K562 (cell line): ENCODE data around the gene APOL4. TPM values are rescaled to one million over a fixed set of nuclear protein-coding genes. Genes with fewer than 3 reads are reported as not detected.
A peak's percentile ranks its signal among the peaks of the same experiment; 100 is the strongest.

Experiments used
- BRD9 ChIP-seq: fragments of 450-650 bp; IDR thresholded peaks from 2 replicates; pipeline ENCODE4 v1.6.1; 2018; ENCODE audit warnings: low read depth; ENCODE audit not compliant: partially characterized antibody
- DNMT1 ChIP-seq: fragments of 450-650 bp; IDR thresholded peaks from 2 replicates; pipeline ENCODE4 v1.6.1; 2016; ENCODE audit warnings: antibody characterized with exemption, mild to moderate bottlenecking
- ERF ChIP-seq: fragments of 450-650 bp; formaldehyde crosslinking; IDR thresholded peaks from 2 replicates; pipeline ENCODE4 v1.4.0; 2020; ENCODE audit warnings: mild to moderate bottlenecking, mixed read lengths
- GABPA ChIP-seq: fragments of 200-800 bp; sonication (Bioruptor generic); conservative IDR thresholded peaks from 2 replicates; pipeline ENCODE4 v1.6.1; 2016; ENCODE audit warnings: low read depth, missing genetic modification characterization, missing compliant biosample characterization
- HMG20B ChIP-seq: fragments of 250-450 bp; sonication (Bioruptor Pico); IDR thresholded peaks from 2 replicates; pipeline ENCODE4 v1.5.0; 2021; ENCODE audit warnings: mild to moderate bottlenecking
- KDM1A ChIP-seq, 2 experiments: fragments of 450-650 bp; IDR thresholded peaks; 2 replicates each; pipeline ENCODE4 v1.6.1; 2016; ENCODE audit warnings: mild to moderate bottlenecking in 2 of 2
- MAZ ChIP-seq, 2 experiments: fragments of 450-650 bp in 1 of 2; sonication (generic) in 1 of 2; formaldehyde crosslinking; IDR thresholded peaks in 1 of 2; conservative IDR thresholded peaks in 1 of 2; 2 replicates each; pipeline versions ENCODE4 v1.4.0 to v1.5.0; 2020; ENCODE audit warnings: mild to moderate bottlenecking in 1 of 2, missing genetic modification reagents in 1 of 2
- NCOR1 ChIP-seq: fragments of 450-650 bp; IDR thresholded peaks from 2 replicates; pipeline ENCODE4 v1.6.1; 2016; ENCODE audit warnings: mild to moderate bottlenecking, moderate library complexity
- TAF9B ChIP-seq: fragments of 450-650 bp; IDR thresholded peaks from 2 replicates; pipeline ENCODE4 v1.6.1; 2018; ENCODE audit warnings: mild to moderate bottlenecking; ENCODE audit not compliant: partially characterized antibody
- TCF15 ChIP-seq: fragments of 250-450 bp; sonication (Bioruptor Pico); IDR thresholded peaks from 2 replicates; pipeline ENCODE4 v1.8.0; 2022; ENCODE audit warnings: moderate library complexity, mild to moderate bottlenecking, inconsistent platforms
- ZNF766 ChIP-seq: fragments of 200-800 bp; sonication (Bioruptor generic); conservative IDR thresholded peaks from 2 replicates; pipeline ENCODE4 v1.6.1; 2016; ENCODE audit warnings: missing genetic modification characterization, missing compliant biosample characterization
- polyA plus RNA-seq, 8 experiments: library from polyadenylated mRNA; depleted of rRNA in 4 of 8; stranded (reverse) in 5 of 8; unstranded in 3 of 8; fragments of >200 nt; fragmentation: Nextera tagmentation in 2 of 8; fragmentation: Illumina TruSeq in 1 of 8; extraction: Ambion mirVana in 2 of 8; extraction: Trizol in 1 of 8; gene quantifications; 2 replicates each; pipeline versions ENCODE4 v1.2.1 to v1.2.3, GENCODE V29; 2011 to 2014; ENCODE audit warnings: inconsistent platforms in 1 of 8, missing spikeins in 1 of 8
- total RNA-seq, 7 experiments: library from RNA; depleted of rRNA in 6 of 7; stranded (reverse); fragments of >200 nt in 6 of 7; fragmentation: Illumina TruSeq in 2 of 7; extraction: Trizol in 2 of 7; gene quantifications; 2 replicates each; pipeline versions ENCODE4 v1.2.1 to v1.2.3, GENCODE V29; 2011 to 2021; ENCODE audit warnings: low replicate concordance in 1 of 7
- TF ChIP-seq, protein P1 (sequence below): fragments of 450-650 bp; IDR thresholded peaks from 2 replicates; pipeline ENCODE4 v1.6.1; 2016; ENCODE audit warnings: low read depth
- TF ChIP-seq, protein P2 (sequence below): sonication (generic); formaldehyde crosslinking; IDR thresholded peaks from 2 replicates; pipeline ENCODE4 v1.4.0; 2020; ENCODE audit warnings: mild to moderate bottlenecking, missing genetic modification reagents
- TF ChIP-seq, protein P3 (sequence below): fragments of 450-650 bp; conservative IDR thresholded peaks from 2 replicates; pipeline ENCODE4 v1.6.1; 2016; ENCODE audit warnings: missing genetic modification characterization, low read depth, mild to moderate bottlenecking, control low read depth, missing compliant biosample characterization

APOL4 gene
- total and polyA plus RNA-seq, 9 of the 15 experiments (the other 6 are each of a cell fraction or from before 2014, with no cell fraction given) = 6.5 to 15.0 (median 9.8) TPM

- TF ChIP-seq KDM1A (IDR thresholded peaks at IDR 0.05) = peak; percentile 52 to 62
- TF ChIP-seq BRD9 = peak; percentile 56
- TF ChIP-seq, protein P1, sequence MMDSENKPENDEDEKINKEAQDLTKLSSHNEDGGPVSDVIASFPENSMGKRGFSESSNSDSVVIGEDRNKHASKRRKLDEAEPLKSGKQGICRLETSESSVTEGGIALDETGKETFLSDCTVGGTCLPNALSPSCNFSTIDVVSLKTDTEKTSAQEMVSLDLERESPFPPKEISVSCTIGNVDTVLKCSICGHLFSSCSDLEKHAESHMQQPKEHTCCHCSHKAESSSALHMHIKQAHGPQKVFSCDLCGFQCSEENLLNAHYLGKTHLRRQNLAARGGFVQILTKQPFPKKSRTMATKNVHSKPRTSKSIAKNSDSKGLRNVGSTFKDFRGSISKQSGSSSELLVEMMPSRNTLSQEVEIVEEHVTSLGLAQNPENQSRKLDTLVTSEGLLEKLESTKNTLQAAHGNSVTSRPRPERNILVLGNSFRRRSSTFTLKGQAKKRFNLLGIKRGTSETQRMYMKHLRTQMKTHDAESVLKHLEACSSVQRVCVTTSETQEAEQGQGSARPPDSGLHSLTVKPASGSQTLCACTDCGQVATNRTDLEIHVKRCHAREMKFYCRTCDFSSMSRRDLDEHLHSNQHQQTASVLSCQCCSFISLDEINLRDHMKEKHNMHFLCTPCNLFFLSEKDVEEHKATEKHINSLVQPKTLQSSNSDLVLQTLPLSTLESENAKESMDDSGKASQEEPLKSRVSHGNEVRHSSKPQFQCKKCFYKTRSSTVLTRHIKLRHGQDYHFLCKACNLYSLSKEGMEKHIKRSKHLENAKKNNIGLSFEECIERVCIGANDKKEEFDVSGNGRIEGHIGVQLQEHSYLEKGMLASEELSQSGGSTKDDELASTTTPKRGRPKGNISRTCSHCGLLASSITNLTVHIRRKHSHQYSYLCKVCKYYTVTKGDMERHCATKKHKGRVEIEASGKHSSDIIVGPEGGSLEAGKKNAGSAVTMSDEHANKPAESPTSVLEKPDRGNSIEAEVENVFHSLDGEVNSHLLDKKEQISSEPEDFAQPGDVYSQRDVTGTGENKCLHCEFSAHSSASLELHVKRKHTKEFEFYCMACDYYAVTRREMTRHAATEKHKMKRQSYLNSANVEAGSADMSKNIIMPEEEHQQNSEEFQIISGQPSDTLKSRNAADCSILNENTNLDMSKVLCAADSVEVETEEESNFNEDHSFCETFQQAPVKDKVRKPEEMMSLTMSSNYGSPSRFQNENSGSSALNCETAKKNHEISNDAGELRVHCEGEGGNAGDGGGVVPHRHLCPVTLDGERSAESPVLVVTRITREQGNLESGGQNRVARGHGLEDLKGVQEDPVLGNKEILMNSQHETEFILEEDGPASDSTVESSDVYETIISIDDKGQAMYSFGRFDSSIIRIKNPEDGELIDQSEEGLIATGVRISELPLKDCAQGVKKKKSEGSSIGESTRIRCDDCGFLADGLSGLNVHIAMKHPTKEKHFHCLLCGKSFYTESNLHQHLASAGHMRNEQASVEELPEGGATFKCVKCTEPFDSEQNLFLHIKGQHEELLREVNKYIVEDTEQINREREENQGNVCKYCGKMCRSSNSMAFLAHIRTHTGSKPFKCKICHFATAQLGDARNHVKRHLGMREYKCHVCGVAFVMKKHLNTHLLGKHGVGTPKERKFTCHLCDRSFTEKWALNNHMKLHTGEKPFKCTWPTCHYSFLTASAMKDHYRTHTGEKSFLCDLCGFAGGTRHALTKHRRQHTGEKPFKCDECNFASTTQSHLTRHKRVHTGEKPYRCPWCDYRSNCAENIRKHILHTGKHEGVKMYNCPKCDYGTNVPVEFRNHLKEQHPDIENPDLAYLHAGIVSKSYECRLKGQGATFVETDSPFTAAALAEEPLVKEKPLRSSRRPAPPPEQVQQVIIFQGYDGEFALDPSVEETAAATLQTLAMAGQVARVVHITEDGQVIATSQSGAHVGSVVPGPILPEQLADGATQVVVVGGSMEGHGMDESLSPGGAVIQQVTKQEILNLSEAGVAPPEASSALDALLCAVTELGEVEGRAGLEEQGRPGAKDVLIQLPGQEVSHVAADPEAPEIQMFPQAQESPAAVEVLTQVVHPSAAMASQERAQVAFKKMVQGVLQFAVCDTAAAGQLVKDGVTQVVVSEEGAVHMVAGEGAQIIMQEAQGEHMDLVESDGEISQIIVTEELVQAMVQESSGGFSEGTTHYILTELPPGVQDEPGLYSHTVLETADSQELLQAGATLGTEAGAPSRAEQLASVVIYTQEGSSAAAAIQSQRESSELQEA = no peak
- TF ChIP-seq TCF15 (CRISPR knock-in tag) = no peak
- TF ChIP-seq MAZ (CRISPR knock-in tag; conservative IDR thresholded peaks at IDR 0.05 in 1 of 2, IDR thresholded peaks at IDR 0.05 in 1 of 2) = peak in 1 of 2 experiments; percentile 58; a peak in 2 of 4 replicates
- no peak for TF ChIP-seq HMG20B
- no peak for TF ChIP-seq ZNF766 (CRISPR knock-in tag)
- TF ChIP-seq, protein P2, sequence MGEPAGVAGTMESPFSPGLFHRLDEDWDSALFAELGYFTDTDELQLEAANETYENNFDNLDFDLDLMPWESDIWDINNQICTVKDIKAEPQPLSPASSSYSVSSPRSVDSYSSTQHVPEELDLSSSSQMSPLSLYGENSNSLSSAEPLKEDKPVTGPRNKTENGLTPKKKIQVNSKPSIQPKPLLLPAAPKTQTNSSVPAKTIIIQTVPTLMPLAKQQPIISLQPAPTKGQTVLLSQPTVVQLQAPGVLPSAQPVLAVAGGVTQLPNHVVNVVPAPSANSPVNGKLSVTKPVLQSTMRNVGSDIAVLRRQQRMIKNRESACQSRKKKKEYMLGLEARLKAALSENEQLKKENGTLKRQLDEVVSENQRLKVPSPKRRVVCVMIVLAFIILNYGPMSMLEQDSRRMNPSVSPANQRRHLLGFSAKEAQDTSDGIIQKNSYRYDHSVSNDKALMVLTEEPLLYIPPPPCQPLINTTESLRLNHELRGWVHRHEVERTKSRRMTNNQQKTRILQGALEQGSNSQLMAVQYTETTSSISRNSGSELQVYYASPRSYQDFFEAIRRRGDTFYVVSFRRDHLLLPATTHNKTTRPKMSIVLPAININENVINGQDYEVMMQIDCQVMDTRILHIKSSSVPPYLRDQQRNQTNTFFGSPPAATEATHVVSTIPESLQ = no peak
- peak; percentile 72 for TF ChIP-seq NCOR1
- TF ChIP-seq, protein P3, sequence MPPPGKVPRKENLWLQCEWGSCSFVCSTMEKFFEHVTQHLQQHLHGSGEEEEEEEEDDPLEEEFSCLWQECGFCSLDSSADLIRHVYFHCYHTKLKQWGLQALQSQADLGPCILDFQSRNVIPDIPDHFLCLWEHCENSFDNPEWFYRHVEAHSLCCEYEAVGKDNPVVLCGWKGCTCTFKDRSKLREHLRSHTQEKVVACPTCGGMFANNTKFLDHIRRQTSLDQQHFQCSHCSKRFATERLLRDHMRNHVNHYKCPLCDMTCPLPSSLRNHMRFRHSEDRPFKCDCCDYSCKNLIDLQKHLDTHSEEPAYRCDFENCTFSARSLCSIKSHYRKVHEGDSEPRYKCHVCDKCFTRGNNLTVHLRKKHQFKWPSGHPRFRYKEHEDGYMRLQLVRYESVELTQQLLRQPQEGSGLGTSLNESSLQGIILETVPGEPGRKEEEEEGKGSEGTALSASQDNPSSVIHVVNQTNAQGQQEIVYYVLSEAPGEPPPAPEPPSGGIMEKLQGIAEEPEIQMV (tag) = no peak
- TF ChIP-seq GABPA (tag) = no peak
- peak; percentile 66 for TF ChIP-seq TAF9B
- TF ChIP-seq ERF (CRISPR knock-in tag) = no peak
- no peak for TF ChIP-seq DNMT1
These were observed at the start of gene APOL4 (continued) for GRCh38 chr22:36201630-36202319.
